Neural progenitor cell (in vitro differentiated cells): ENCODE measurements around the gene KIF16B. TPM values are rescaled to one million over a fixed set of nuclear protein-coding genes. Genes with fewer than 3 reads are reported as not detected.

Experiments used
- DNase-seq: peaks from one replicate; pipeline ENCODE4 v3.0.0-alpha.2; 2016; ENCODE audit warnings: low spot score
- H2AFZ ChIP-seq: fragments of 200-600 bp; sonication (generic); replicated peaks from 2 replicates; pipeline ENCODE4 v1.6.1; 2016; ENCODE audit warnings: antibody characterized with exemption
- H3F3A ChIP-seq: fragments of 200-600 bp; sonication (generic); 2 replicates; pipeline ENCODE4 v1.6.1; 2016; ENCODE audit warnings: antibody characterized with exemption, low read depth
- H3K27ac ChIP-seq: fragments of 200-600 bp; sonication (generic); 2 replicates; pipeline ENCODE4 v1.5.1; 2016; ENCODE audit warnings: mild to moderate bottlenecking
- H3K27me3 ChIP-seq: fragments of 200-600 bp; sonication (generic); 2 replicates; pipeline ENCODE4 v1.6.1; 2016; ENCODE audit warnings: mild to moderate bottlenecking, moderate library complexity
- H3K36me3 ChIP-seq: fragments of 200-600 bp; sonication (generic); 2 replicates; pipeline ENCODE4 v1.5.1; 2016
- H3K4me1 ChIP-seq: fragments of 200-600 bp; sonication (generic); 2 replicates; pipeline ENCODE4 v1.6.1; 2016; ENCODE audit warnings: mixed run types
- H3K4me2 ChIP-seq: fragments of 200-600 bp; sonication (generic); 2 replicates; pipeline ENCODE4 v1.6.1; 2016
- H3K4me3 ChIP-seq: fragments of 200-600 bp; sonication (generic); 2 replicates; pipeline ENCODE4 v1.5.1; 2016
- H3K79me2 ChIP-seq: fragments of 200-600 bp; sonication (generic); 2 replicates; pipeline ENCODE4 v1.6.1; 2016; ENCODE audit warnings: low read depth
- H3K9ac ChIP-seq: fragments of 200-600 bp; sonication (generic); 2 replicates; pipeline ENCODE4 v1.6.1; 2016
- H3K9me3 ChIP-seq: fragments of 200-600 bp; sonication (generic); 2 replicates; pipeline ENCODE4 v1.5.1; 2016; ENCODE audit warnings: low read depth
- H4K20me1 ChIP-seq: fragments of 200-600 bp; sonication (generic); 2 replicates; pipeline ENCODE4 v1.6.1; 2016; ENCODE audit warnings: low read depth
- H3K27ac Mint-ChIP-seq: 3 replicates; pipeline ENCODE4 v1.8.0; 2021; ENCODE audit warnings: mixed read lengths
- H3K27me3 Mint-ChIP-seq: 2 replicates; pipeline ENCODE4 v1.8.0; 2022; ENCODE audit warnings: low read depth, mild to moderate bottlenecking, inconsistent platforms, moderate library complexity, mixed read lengths; ENCODE audit not compliant: insufficient read depth
- H3K36me3 Mint-ChIP-seq: 3 replicates; pipeline ENCODE4 v1.8.0; 2021; ENCODE audit warnings: mixed read lengths
- H3K4me1 Mint-ChIP-seq: 3 replicates; pipeline ENCODE4 v1.8.0; 2021; ENCODE audit warnings: mixed read lengths
- H3K4me3 Mint-ChIP-seq: 3 replicates; pipeline ENCODE4 v1.8.0; 2021; ENCODE audit warnings: mild to moderate bottlenecking, moderate library complexity, mixed read lengths
- H3K9me3 Mint-ChIP-seq: 3 replicates; pipeline ENCODE4 v1.8.0; 2020; ENCODE audit warnings: mixed read lengths
- EZH2 ChIP-seq: fragments of 200-600 bp; sonication (generic); IDR thresholded peaks from 2 replicates; pipeline ENCODE4 v1.6.1; 2017; ENCODE audit warnings: antibody characterized with exemption, mild to moderate bottlenecking, moderate library complexity
- EZH2phosphoT487 ChIP-seq: fragments of 200-600 bp; sonication (generic); IDR thresholded peaks from 2 replicates; pipeline ENCODE4 v1.6.1; 2017; ENCODE audit warnings: antibody characterized with exemption
- total RNA-seq: library from RNA; depleted of rRNA; stranded (reverse); fragments of >200 nt; gene quantifications from 2 replicates; pipeline ENCODE4 v1.2.3, GENCODE V29; 2015; ENCODE audit warnings: low replicate concordance
- TF ChIP-seq, protein P1 (sequence below): fragments of 200-600 bp; sonication (generic); IDR thresholded peaks from 2 replicates; pipeline ENCODE4 v1.5.1; 2017; ENCODE audit warnings: antibody characterized with exemption, mild to moderate bottlenecking

Gene KIF16B
- total RNA-seq, 1 donor from 2014 or later: 15.5 TPM

DNA sequence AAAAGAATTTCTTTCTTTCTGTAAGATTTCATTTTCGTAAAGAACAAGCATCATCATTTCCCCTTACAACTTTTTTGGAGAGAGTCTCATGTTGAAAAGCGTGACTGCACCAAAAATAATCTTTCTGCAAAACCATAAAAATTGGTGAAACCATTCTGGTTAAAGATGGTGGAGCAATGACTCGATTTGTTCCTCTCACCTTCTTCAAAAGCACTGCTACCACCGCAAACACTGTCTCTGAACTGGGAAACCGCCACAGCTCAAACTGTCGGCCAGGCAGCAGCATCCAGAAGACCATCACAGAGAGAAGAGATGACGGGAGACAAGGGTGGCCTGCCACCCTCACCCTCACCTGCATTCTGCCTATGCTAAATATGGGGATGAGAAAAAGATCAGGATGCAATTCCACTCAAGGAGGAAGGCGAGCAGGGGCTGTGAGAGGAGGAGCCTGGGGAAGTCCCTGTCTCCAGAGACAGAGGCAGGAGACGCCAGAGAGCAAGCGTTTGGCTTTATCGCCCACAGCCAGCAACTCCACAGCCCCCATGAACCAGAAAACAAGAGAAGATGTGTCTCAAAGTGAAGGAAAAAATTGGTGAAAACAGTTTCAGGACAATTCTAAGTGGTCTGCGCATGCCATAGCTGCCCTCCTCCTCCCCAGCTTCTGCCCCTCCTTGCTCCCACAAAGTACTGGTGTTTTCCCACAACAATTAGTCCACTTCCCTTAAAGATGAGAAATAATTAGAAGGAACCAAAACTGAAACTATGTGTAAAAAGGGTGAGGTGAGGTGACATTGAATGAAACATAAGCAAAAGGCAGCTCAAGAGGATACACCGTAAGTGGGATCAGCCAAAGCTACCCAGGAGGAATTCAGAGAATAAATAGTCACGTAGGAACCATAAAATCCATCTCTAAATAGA is 255.5 kb downstream of the KIF16B start:
- Mint-ChIP-seq H3K4me3 (no peak overlapping the region), H3K27ac (no peak overlapping the region), H3K9me3 (peaks cover 3% of the 10 kb centered on the region), H3K4me1 (peaks cover 8% of the 10 kb centered on the region), H3K27me3 (no peaks in the 10 kb centered on the region), H3K36me3 (peaks cover 21% of the 10 kb centered on the region)
- Histone ChIP-seq H3K9me3 (no peaks in the 10 kb centered on the region), H3K4me1 (peaks cover 19% of the 10 kb centered on the region), H2AFZ (no peak overlapping the region), H4K20me1 (no peaks in the 10 kb centered on the region), H3F3A (peaks cover 15% of the 10 kb centered on the region), H3K27ac (no peak overlapping the region), H3K4me3 (no peak overlapping the region), H3K4me2 (no peak overlapping the region), H3K27me3 (no peaks in the 10 kb centered on the region), H3K79me2 (no peaks in the 10 kb centered on the region), H3K9ac (no peak overlapping the region), H3K36me3 (no peaks in the 10 kb centered on the region)
- no peak for DNase-seq
- TF ChIP-seq EZH2phosphoT487 (no peak), EZH2 (no peak)
- TF ChIP-seq, protein P1, sequence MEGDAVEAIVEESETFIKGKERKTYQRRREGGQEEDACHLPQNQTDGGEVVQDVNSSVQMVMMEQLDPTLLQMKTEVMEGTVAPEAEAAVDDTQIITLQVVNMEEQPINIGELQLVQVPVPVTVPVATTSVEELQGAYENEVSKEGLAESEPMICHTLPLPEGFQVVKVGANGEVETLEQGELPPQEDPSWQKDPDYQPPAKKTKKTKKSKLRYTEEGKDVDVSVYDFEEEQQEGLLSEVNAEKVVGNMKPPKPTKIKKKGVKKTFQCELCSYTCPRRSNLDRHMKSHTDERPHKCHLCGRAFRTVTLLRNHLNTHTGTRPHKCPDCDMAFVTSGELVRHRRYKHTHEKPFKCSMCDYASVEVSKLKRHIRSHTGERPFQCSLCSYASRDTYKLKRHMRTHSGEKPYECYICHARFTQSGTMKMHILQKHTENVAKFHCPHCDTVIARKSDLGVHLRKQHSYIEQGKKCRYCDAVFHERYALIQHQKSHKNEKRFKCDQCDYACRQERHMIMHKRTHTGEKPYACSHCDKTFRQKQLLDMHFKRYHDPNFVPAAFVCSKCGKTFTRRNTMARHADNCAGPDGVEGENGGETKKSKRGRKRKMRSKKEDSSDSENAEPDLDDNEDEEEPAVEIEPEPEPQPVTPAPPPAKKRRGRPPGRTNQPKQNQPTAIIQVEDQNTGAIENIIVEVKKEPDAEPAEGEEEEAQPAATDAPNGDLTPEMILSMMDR: no peak

DNA sequence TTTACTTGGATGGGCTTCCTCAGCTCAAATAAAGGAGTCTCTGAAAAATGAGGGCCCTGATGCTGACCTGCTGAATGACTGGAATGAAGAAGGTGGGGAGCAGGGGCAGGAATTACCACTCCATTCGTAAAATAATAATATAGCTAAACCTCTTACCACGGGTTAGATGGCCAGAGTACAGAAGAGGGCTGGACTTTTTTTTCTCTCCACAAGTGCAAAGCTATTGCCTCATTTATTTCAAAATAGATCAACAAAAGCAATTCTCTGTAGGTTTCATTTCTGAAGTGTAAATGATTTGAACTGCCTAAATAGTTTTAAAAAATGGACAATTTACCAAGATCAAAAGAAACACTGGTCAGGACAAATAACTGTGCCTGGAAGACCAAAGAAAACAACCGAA is 256.7 kb downstream of the KIF16B start:
- H3K36me3 Mint-ChIP-seq: peaks cover 25% of the 10 kb centered on the region
- Histone ChIP-seq H3K79me2 (no peaks in the 10 kb centered on the region), H3K9me3 (no peaks in the 10 kb centered on the region), H3K4me1 (peaks cover 19% of the 10 kb centered on the region), H3K4me2 (no peak overlapping the region), H3K27me3 (no peaks in the 10 kb centered on the region), H3K4me3 (no peak overlapping the region), H3F3A (peaks cover 15% of the 10 kb centered on the region), H4K20me1 (no peaks in the 10 kb centered on the region), H2AFZ (no peak overlapping the region), H3K9ac (no peak overlapping the region), H3K36me3 (no peaks in the 10 kb centered on the region), H3K27ac (no peak overlapping the region)
- H3K4me1 Mint-ChIP-seq: peaks cover 8% of the 10 kb centered on the region
- TF ChIP-seq, protein P1: no peak
- TF ChIP-seq EZH2 (no peak), EZH2phosphoT487 (no peak)
- DNase-seq: no peak
- H3K9me3 Mint-ChIP-seq: peaks cover 3% of the 10 kb centered on the region
- no peaks in the 10 kb centered on the region for H3K27me3 Mint-ChIP-seq
- no peak overlapping the region for H3K4me3 Mint-ChIP-seq
- H3K27ac Mint-ChIP-seq: no peak overlapping the region

DNA sequence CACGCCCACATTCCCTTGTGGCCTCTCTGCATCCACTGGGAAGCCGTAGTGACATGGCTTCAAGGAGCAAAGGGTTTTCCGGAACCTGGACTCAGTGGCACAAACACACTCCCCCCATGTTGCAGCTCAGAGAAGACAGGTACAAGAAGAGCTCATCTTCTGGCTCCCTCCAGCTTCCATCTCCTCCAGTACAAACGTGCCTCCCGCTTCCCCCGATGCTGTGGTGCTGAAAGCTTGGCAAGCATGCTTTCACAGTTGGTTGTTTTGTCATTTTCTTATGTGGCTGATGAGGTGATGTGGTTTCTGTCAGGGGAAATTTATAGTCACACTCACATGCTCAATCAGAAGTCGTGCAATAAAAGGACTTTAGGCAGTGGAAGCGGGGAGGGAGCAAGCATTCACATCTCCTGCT is 258.5 kb downstream of the KIF16B start:
- no peaks in the 10 kb centered on the region for H3K9me3 ChIP-seq
- Mint-ChIP-seq H3K9me3 (peaks cover 3% of the 10 kb centered on the region), H3K4me1 (peaks cover under 1% of the 10 kb centered on the region), H3K4me3 (no peak overlapping the region), H3K27me3 (no peaks in the 10 kb centered on the region), H3K27ac (no peak overlapping the region), H3K36me3 (peaks cover 27% of the 10 kb centered on the region)
- no peak overlapping the region for H3K4me3 ChIP-seq
- no peaks in the 10 kb centered on the region for H3K36me3 ChIP-seq
- no peak overlapping the region for H2AFZ ChIP-seq
- TF ChIP-seq, protein P1: no peak
- no peak for TF ChIP-seq EZH2phosphoT487
- no peak for DNase-seq
- peaks cover 6% of the 10 kb centered on the region for H3F3A ChIP-seq
- no peak overlapping the region for H3K27ac ChIP-seq
- H3K4me2 ChIP-seq: no peak overlapping the region
- H3K4me1 ChIP-seq: peaks cover 4% of the 10 kb centered on the region
- H4K20me1 ChIP-seq: no peaks in the 10 kb centered on the region
- H3K79me2 ChIP-seq: no peaks in the 10 kb centered on the region
- H3K9ac ChIP-seq: no peak overlapping the region
- no peaks in the 10 kb centered on the region for H3K27me3 ChIP-seq
